DOHH2 (cell line): ENCODE measurements around the gene INPP4B.

Experiments
- EZH2phosphoT487 ChIP-seq: fragments of 200-600 bp; sonication (generic); IDR thresholded peaks from 2 replicates; pipeline ENCODE4 v1.6.1; 2017; ENCODE audit warnings: borderline replicate concordance, mild to moderate bottlenecking, antibody characterized with exemption, low read length, moderate library complexity, mixed read lengths
- TF ChIP-seq, protein P1 (sequence below): fragments of 200-600 bp; sonication (generic); IDR thresholded peaks from one replicate; pipeline ENCODE4 v1.5.1; 2014; ENCODE audit warnings: antibody characterized with exemption, mild to moderate bottlenecking, low read depth, low read length; ENCODE audit not compliant: poor library complexity, severe bottlenecking

DNA sequence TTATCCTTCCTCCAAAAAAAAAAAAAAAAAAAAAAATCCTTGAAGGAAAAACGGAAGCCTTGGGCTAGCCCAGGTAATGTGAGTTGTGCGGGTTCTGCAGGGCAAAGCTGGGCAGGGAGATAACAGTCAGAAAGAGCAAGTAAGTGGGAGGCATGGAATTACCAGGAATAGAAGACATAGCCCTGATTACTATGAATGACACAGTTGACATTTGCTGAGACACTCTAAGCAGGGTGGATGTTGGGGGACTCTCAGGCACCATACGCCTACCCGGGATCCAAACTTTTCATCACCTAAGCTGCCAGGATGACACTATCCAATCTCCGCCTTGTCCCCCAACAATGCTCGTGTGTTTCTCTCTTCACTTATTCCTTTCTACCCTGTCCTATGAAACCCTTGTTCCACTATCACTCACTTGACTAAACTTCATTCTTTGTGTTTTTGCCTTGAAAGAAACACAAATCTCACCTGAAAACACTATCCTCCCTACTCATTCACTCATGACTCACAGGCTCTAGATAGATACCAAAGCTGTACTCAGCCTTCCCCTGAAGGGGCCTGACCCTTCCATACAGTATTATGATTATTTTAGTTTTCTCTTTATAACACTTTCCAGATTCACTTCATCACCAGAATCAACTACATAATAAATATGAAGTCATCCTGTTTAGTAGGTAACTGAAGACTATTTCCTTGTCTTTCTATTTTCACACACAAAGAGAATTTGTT lies 158.4 kb downstream of the INPP4B start:
- TF ChIP-seq, protein P1, sequence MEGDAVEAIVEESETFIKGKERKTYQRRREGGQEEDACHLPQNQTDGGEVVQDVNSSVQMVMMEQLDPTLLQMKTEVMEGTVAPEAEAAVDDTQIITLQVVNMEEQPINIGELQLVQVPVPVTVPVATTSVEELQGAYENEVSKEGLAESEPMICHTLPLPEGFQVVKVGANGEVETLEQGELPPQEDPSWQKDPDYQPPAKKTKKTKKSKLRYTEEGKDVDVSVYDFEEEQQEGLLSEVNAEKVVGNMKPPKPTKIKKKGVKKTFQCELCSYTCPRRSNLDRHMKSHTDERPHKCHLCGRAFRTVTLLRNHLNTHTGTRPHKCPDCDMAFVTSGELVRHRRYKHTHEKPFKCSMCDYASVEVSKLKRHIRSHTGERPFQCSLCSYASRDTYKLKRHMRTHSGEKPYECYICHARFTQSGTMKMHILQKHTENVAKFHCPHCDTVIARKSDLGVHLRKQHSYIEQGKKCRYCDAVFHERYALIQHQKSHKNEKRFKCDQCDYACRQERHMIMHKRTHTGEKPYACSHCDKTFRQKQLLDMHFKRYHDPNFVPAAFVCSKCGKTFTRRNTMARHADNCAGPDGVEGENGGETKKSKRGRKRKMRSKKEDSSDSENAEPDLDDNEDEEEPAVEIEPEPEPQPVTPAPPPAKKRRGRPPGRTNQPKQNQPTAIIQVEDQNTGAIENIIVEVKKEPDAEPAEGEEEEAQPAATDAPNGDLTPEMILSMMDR, result no peak
- TF ChIP-seq EZH2phosphoT487, result no peak
